Measurements from ENCODE around the gene ZBTB20.
A peak's percentile ranks its signal among the peaks of the same experiment; 100 is the strongest.

The ZBTB20 gene

GRCh38 chr3:114707252-114707860 lies 439.7 kb downstream of the ZBTB20 start:
- Histone ChIP-seq H3K27me3 (ENCODE audit: control insufficient read depth in 5 of 5, insufficient read depth in 4 of 5, low read length in 5 of 5) (no peaks in the 10 kb centered on the region), H3K4me3 (ENCODE audit: low read depth in 1 of 5, low read length in 5 of 5) (no peak overlapping the region), H3K36me3 (ENCODE audit: control insufficient read depth in 5 of 5, insufficient read depth in 5 of 5, low read length in 5 of 5) (peaks cover 0 to 11% (median 0%) of the 10 kb centered on the region in 5 donors), H3K27ac (ENCODE audit: low read depth, low read length) (no peak overlapping the region), H3K9me3 (ENCODE audit: control insufficient read depth in 5 of 5, low read length in 5 of 5) (no peaks in the 10 kb centered on the region), H3K9ac (ENCODE audit: low read length in 5 of 5) (no peak overlapping the region), H3K4me1 (ENCODE audit: control insufficient read depth in 5 of 5, insufficient read depth in 5 of 5, low read length in 5 of 5) (peaks cover 0 to 31% (median 10%) of the 10 kb centered on the region in 5 donors)

GRCh38 chr3:114706591-114707232 lies 440.4 kb downstream of the ZBTB20 start:
- peaks cover 0 to 11% (median 0%) of the 10 kb centered on the region in 5 donors for H3K36me3 ChIP-seq (ENCODE audit: control insufficient read depth in 5 of 5, insufficient read depth in 5 of 5, low read length in 5 of 5)
- H3K27me3 ChIP-seq (ENCODE audit: control insufficient read depth in 5 of 5, insufficient read depth in 4 of 5, low read length in 5 of 5) = no peaks in the 10 kb centered on the region
- no peak overlapping the region for H3K4me3 ChIP-seq (ENCODE audit: low read depth in 1 of 5, low read length in 5 of 5)
- H3K4me1 ChIP-seq (ENCODE audit: control insufficient read depth in 5 of 5, insufficient read depth in 5 of 5, low read length in 5 of 5) = peaks cover 0 to 31% (median 10%) of the 10 kb centered on the region in 5 donors
- H3K9me3 ChIP-seq (ENCODE audit: control insufficient read depth in 5 of 5, low read length in 5 of 5) = no peaks in the 10 kb centered on the region
- no peak overlapping the region for H3K27ac ChIP-seq (ENCODE audit: low read depth, low read length)
- H3K9ac ChIP-seq (ENCODE audit: low read length in 5 of 5) = no peak overlapping the region

- Histone ChIP-seq H3K27me3 (ENCODE audit: control insufficient read depth in 5 of 5, insufficient read depth in 4 of 5, low read length in 5 of 5) (no peaks in the 10 kb centered on the region), H3K4me1 (ENCODE audit: control insufficient read depth in 5 of 5, insufficient read depth in 5 of 5, low read length in 5 of 5) (peaks cover 0 to 23% (median 8%) of the 10 kb centered on the region in 5 donors), H3K4me3 (ENCODE audit: low read depth in 1 of 5, low read length in 5 of 5) (no peak overlapping the region), H3K36me3 (ENCODE audit: control insufficient read depth in 5 of 5, insufficient read depth in 5 of 5, low read length in 5 of 5) (no peaks in the 10 kb centered on the region), H3K9me3 (ENCODE audit: control insufficient read depth in 5 of 5, low read length in 5 of 5) (no peaks in the 10 kb centered on the region), H3K9ac (ENCODE audit: low read length in 5 of 5) (no peak overlapping the region), H3K27ac (ENCODE audit: low read depth, low read length) (no peak overlapping the region)
These were observed 446.4 kb downstream of the ZBTB20 start for GRCh38 chr3:114700637-114701234.

- Histone ChIP-seq H3K27me3 (ENCODE audit: control insufficient read depth in 5 of 5, insufficient read depth in 4 of 5, low read length in 5 of 5) (no peaks in the 10 kb centered on the region), H3K9me3 (ENCODE audit: control insufficient read depth in 5 of 5, low read length in 5 of 5) (no peaks in the 10 kb centered on the region), H3K36me3 (ENCODE audit: control insufficient read depth in 5 of 5, insufficient read depth in 5 of 5, low read length in 5 of 5) (no peaks in the 10 kb centered on the region), H3K4me1 (ENCODE audit: control insufficient read depth in 5 of 5, insufficient read depth in 5 of 5, low read length in 5 of 5) (peaks cover 0 to 11% (median 0%) of the 10 kb centered on the region in 5 donors), H3K4me3 (ENCODE audit: low read depth in 1 of 5, low read length in 5 of 5) (no peak overlapping the region), H3K27ac (ENCODE audit: low read depth, low read length) (no peak overlapping the region), H3K9ac (ENCODE audit: low read length in 5 of 5) (no peak overlapping the region)
These were observed 448.7 kb downstream of the ZBTB20 start for GRCh38 chr3:114698146-114699105.

GRCh38 chr3:114697401-114697800 lies 449.7 kb downstream of the ZBTB20 start:
- Histone ChIP-seq H3K9me3 (ENCODE audit: control insufficient read depth in 5 of 5, low read length in 5 of 5) (no peaks in the 10 kb centered on the region), H3K4me3 (ENCODE audit: low read depth in 1 of 5, low read length in 5 of 5) (no peak overlapping the region), H3K4me1 (ENCODE audit: control insufficient read depth in 5 of 5, insufficient read depth in 5 of 5, low read length in 5 of 5) (peaks cover 0 to 11% (median 0%) of the 10 kb centered on the region in 5 donors), H3K27ac (ENCODE audit: low read depth, low read length) (no peak overlapping the region), H3K36me3 (ENCODE audit: control insufficient read depth in 5 of 5, insufficient read depth in 5 of 5, low read length in 5 of 5) (no peaks in the 10 kb centered on the region), H3K27me3 (ENCODE audit: control insufficient read depth in 5 of 5, insufficient read depth in 4 of 5, low read length in 5 of 5) (no peaks in the 10 kb centered on the region), H3K9ac (ENCODE audit: low read length in 5 of 5) (no peak overlapping the region)

- H3K36me3 ChIP-seq (ENCODE audit: control insufficient read depth in 5 of 5, insufficient read depth in 5 of 5, low read length in 5 of 5) = peaks cover 0 to 4% (median 0%) of the 10 kb centered on the region in 5 donors
- no peaks in the 10 kb centered on the region for H3K9me3 ChIP-seq (ENCODE audit: control insufficient read depth in 5 of 5, low read length in 5 of 5)
- H3K4me3 ChIP-seq (ENCODE audit: low read depth in 1 of 5, low read length in 5 of 5) = no peak overlapping the region
These were observed 452.8 kb downstream of the ZBTB20 start for GRCh38 chr3:114694251-114694650.

GRCh38 chr3:114691871-114692270 lies 455.2 kb downstream of the ZBTB20 start:
- H3K27me3 ChIP-seq (ENCODE audit: control insufficient read depth in 5 of 5, insufficient read depth in 4 of 5, low read length in 5 of 5) = no peaks in the 10 kb centered on the region

More at GRCh38 chr3:114694251-114694650, 452.8 kb downstream of the ZBTB20 start:
- H3K27me3 ChIP-seq (ENCODE audit: control insufficient read depth in 5 of 5, insufficient read depth in 4 of 5, low read length in 5 of 5) = no peaks in the 10 kb centered on the region
- no peak overlapping the region for H3K9ac ChIP-seq (ENCODE audit: low read length in 5 of 5)
- no peak overlapping the region for H3K27ac ChIP-seq (ENCODE audit: low read depth, low read length)
- peaks cover 0 to 11% (median 2%) of the 10 kb centered on the region in 5 donors for H3K4me1 ChIP-seq (ENCODE audit: control insufficient read depth in 5 of 5, insufficient read depth in 5 of 5, low read length in 5 of 5)

GRCh38 chr3:114690911-114691310 lies 456.2 kb downstream of the ZBTB20 start:
- Histone ChIP-seq H3K9me3 (ENCODE audit: control insufficient read depth in 5 of 5, low read length in 5 of 5) (no peaks in the 10 kb centered on the region), H3K4me1 (ENCODE audit: control insufficient read depth in 5 of 5, insufficient read depth in 5 of 5, low read length in 5 of 5) (peaks cover 2 to 16% (median 14%) of the 10 kb centered on the region in 5 donors), H3K27me3 (ENCODE audit: control insufficient read depth in 5 of 5, insufficient read depth in 4 of 5, low read length in 5 of 5) (no peaks in the 10 kb centered on the region), H3K4me3 (ENCODE audit: low read depth in 1 of 5, low read length in 5 of 5) (no peak overlapping the region), H3K27ac (ENCODE audit: low read depth, low read length) (no peak overlapping the region), H3K36me3 (ENCODE audit: control insufficient read depth in 5 of 5, insufficient read depth in 5 of 5, low read length in 5 of 5) (peaks cover 0 to 10% (median 0%) of the 10 kb centered on the region in 5 donors), H3K9ac (ENCODE audit: low read length in 5 of 5) (peak overlapping the region in 1 of 5 donors; percentile 32)

More at GRCh38 chr3:114691871-114692270, 455.2 kb downstream of the ZBTB20 start:
- H3K4me1 ChIP-seq (ENCODE audit: control insufficient read depth in 5 of 5, insufficient read depth in 5 of 5, low read length in 5 of 5) = peaks cover 0 to 10% (median 6%) of the 10 kb centered on the region in 5 donors
- H3K36me3 ChIP-seq (ENCODE audit: control insufficient read depth in 5 of 5, insufficient read depth in 5 of 5, low read length in 5 of 5) = peaks cover 0 to 10% (median 0%) of the 10 kb centered on the region in 5 donors
- no peak overlapping the region for H3K27ac ChIP-seq (ENCODE audit: low read depth, low read length)
- no peak overlapping the region for H3K9ac ChIP-seq (ENCODE audit: low read length in 5 of 5)
- no peaks in the 10 kb centered on the region for H3K9me3 ChIP-seq (ENCODE audit: control insufficient read depth in 5 of 5, low read length in 5 of 5)
- no peak overlapping the region for H3K4me3 ChIP-seq (ENCODE audit: low read depth in 1 of 5, low read length in 5 of 5)

- Histone ChIP-seq H3K4me3 (ENCODE audit: low read depth in 1 of 5, low read length in 5 of 5) (no peak overlapping the region), H3K9me3 (ENCODE audit: control insufficient read depth in 5 of 5, low read length in 5 of 5) (no peaks in the 10 kb centered on the region), H3K27me3 (ENCODE audit: control insufficient read depth in 5 of 5, insufficient read depth in 4 of 5, low read length in 5 of 5) (no peaks in the 10 kb centered on the region), H3K27ac (ENCODE audit: low read depth, low read length) (no peak overlapping the region), H3K4me1 (ENCODE audit: control insufficient read depth in 5 of 5, insufficient read depth in 5 of 5, low read length in 5 of 5) (peaks cover 2 to 17% (median 13%) of the 10 kb centered on the region in 5 donors), H3K9ac (ENCODE audit: low read length in 5 of 5) (no peak overlapping the region), H3K36me3 (ENCODE audit: control insufficient read depth in 5 of 5, insufficient read depth in 5 of 5, low read length in 5 of 5) (peaks cover 0 to 10% (median 0%) of the 10 kb centered on the region in 5 donors)
These were observed 459.9 kb downstream of the ZBTB20 start for GRCh38 chr3:114687151-114687550.
